Astrocyte of the spinal cord (primary cell): ENCODE data around the gene PCDHGA1.
"Not testable (repeated sequence)": the region's sequence is repeated elsewhere in the genome, so short reads cannot be mapped to it uniquely, and the experiment has no call there.

Experiments used
- DNase-seq: peaks from one replicate; pipeline ENCODE4 v3.0.0; 2011; ENCODE audit warnings: low read depth, low spot score
- H3K4me3 ChIP-seq: 2 replicates; pipeline ENCODE4 v1.5.1; 2011; ENCODE audit warnings: low read depth, mild to moderate bottlenecking, low read length, moderate library complexity
- in situ Hi-C: cut with HindIII; loops from 2 replicates; pipeline ENCODE4 v1.10.0; 2017; ENCODE audit warnings: low sequenced_read_pairs
- TF ChIP-seq, protein P1 (sequence below): IDR thresholded peaks from 2 replicates; pipeline ENCODE4 v1.5.1; 2012; ENCODE audit warnings: low read depth, mild to moderate bottlenecking, low read length, inconsistent platforms

Gene PCDHGA1

GRCh38 chr5:141330299-141331080, at the start of gene PCDHGA1:
PCDHGA1 (plus strand) TSS chr5:141330514.
- peak; percentile 56 for DNase-seq
- H3K4me3 ChIP-seq = peak within 1 kb of the TSS; percentile 24
- TF ChIP-seq, protein P1, sequence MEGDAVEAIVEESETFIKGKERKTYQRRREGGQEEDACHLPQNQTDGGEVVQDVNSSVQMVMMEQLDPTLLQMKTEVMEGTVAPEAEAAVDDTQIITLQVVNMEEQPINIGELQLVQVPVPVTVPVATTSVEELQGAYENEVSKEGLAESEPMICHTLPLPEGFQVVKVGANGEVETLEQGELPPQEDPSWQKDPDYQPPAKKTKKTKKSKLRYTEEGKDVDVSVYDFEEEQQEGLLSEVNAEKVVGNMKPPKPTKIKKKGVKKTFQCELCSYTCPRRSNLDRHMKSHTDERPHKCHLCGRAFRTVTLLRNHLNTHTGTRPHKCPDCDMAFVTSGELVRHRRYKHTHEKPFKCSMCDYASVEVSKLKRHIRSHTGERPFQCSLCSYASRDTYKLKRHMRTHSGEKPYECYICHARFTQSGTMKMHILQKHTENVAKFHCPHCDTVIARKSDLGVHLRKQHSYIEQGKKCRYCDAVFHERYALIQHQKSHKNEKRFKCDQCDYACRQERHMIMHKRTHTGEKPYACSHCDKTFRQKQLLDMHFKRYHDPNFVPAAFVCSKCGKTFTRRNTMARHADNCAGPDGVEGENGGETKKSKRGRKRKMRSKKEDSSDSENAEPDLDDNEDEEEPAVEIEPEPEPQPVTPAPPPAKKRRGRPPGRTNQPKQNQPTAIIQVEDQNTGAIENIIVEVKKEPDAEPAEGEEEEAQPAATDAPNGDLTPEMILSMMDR = peak; percentile 45
- in situ Hi-C loops = no loop called here

DNA sequence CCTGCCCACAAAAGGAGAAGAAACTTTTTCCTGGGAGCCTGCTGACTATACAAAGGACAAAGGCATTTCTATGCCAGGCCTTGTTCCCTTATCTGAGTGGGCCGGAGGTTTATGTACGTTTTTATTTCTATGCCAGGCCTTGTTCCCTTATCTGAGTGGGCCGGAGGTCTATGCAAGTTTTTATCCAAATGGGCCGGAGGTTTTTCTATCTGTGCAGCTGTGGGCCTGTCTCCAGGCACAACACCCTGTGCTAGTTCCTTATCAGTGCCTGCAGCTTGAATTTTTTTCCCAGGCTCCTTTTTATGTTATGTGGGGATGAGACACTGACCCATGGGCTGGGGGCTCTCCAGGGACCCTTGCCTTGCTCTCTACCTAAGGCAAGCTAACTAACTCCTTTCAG, 31.9 kb upstream of the PCDHGA1 start:
- no peak overlapping the region for H3K4me3 ChIP-seq
- in situ Hi-C loops = no loop called here
- TF ChIP-seq, protein P1 = no peak
- no peak for DNase-seq

GRCh38 chr5:141303756-141304155, 26.6 kb upstream of the PCDHGA1 start, which contains the start of gene SLC25A2:
SLC25A2 (minus strand) TSS chr5:141304049; CDS start chr5:141303865, 184 bp downstream.
- in situ Hi-C loops = no loop called here
- DNase-seq = no peak
- H3K4me3 ChIP-seq = no peak within 1 kb of the TSS
- TF ChIP-seq, protein P1 = no peak

GRCh38 chr5:141306630-141307029, 23.7 kb upstream of the PCDHGA1 start:
- in situ Hi-C loops = no loop called here
- no peak for DNase-seq
- TF ChIP-seq, protein P1 = no peak
- H3K4me3 ChIP-seq = no peak overlapping the region

DNA sequence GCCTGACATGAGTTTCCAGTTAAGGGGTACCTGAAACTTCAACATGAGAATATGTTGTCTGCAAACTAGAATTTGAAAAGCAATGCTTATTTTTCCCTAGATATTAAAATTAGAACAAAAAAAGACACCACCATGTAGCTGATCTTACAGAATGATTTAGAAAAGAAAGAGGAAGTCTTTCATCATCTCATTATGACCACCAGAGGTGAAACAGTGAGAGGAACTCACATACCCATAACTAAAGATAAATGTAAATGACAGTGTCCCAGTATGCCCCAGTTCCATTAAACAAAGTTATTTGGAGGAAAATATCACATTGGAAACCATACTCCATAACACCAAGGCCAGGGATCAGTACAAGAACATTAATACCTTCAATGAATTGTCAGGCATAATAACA, 16.6 kb upstream of the PCDHGA1 start:
- in situ Hi-C loops = no loop called here
- TF ChIP-seq, protein P1 = no peak
- no peak overlapping the region for H3K4me3 ChIP-seq
- no peak for DNase-seq

DNA sequence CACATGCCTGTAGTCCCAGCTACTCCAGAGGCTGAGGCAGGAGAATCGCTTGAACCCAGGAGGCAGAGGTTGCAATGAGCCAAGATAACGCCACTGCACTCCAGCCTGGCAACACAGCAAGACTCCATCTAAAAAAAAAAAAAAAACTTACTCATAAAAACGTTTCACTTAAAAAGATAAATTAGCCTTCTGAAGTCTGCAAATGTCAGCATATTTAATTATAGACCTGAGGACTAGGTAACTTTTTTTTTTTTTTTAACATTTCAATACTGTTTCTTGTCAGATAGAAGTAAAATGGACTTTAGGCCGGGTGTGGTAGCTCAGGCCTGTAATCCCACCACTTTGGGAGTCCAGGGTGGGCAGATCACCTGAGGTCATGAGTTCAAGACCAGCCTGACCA, 13.4 kb upstream of the PCDHGA1 start:
- in situ Hi-C loops, H3K4me3 ChIP-seq, DNase-seq: not testable (repeated sequence)

- no peak overlapping the region for H3K4me3 ChIP-seq
- TF ChIP-seq, protein P1 = no peak
- in situ Hi-C loops = no loop called here
- DNase-seq = no peak
Observed at GRCh38 chr5:141319202-141319601, 11.1 kb upstream of the PCDHGA1 start.
